Measurements from ENCODE around the gene PIEZO2.

The PIEZO2 gene

GRCh38 chr18:10718809-10719208 is 430.6 kb downstream of the PIEZO2 start:
- no peak for DNase-seq

DNA sequence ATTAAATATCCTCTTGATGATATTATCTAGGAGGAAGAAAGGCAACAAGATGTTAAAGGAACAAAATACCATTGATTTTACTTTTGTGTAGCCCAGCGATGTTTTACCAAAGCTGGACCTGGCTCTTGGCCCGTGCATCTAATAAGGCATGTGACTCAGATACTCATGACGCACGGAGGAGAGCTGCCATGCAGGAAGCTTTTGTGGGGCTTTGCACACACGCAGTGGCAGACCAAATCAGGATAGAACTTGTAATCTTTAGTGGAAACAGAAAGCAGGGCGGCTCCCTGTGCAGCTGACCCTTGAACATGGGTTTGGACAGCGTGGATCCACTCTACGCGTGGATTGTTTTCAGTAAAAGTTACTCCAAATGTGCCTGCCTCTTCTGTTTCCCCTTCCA is 433.6 kb downstream of the PIEZO2 start:
- no peak for DNase-seq

DNA sequence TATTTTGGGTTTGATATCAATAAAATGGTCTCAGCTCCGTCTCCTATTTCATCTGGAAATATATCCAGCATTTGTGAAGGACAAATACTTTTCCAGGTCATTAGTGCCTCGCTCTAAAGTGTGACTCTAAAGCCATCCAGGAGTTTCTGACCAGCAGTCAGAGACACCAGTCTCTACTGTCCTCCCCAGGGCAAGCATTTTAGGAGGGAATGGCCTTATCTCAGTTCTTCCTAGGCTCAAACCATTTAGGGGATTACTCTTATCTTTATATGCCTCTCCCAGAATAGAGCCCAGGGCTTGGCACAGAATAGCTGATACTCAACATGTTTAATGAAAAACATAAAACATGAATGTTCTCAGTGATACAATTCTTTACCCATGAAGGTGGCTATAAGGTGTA is 436.0 kb downstream of the PIEZO2 start:
- no peak for DNase-seq

- DNase-seq = no peak
Measured at GRCh38 chr18:10707294-10707693, 442.1 kb downstream of the PIEZO2 start.

GRCh38 chr18:10705786-10706185 is 443.6 kb downstream of the PIEZO2 start:
- DNase-seq = no peak

DNA sequence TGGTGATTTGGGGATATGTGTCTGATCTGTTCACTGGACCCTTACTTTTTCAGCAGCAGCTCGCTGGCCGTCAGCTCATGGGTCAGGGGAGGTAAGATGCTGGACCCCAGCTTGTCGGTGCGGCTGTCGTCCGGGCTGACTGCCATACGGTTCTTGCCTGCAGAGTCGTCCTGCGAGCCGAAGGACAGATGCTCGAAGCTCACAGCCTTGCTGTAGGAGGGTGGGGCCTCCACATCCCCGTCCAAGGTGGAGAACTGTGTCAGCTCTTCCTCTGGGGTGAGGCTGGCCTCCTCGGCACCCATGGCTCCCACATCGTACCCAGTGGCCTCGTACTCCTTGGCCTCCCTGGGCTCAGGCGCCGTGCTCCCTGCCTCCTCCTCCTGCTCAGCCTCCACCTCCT is 444.1 kb downstream of the PIEZO2 start:
- DNase-seq = no peak

DNA sequence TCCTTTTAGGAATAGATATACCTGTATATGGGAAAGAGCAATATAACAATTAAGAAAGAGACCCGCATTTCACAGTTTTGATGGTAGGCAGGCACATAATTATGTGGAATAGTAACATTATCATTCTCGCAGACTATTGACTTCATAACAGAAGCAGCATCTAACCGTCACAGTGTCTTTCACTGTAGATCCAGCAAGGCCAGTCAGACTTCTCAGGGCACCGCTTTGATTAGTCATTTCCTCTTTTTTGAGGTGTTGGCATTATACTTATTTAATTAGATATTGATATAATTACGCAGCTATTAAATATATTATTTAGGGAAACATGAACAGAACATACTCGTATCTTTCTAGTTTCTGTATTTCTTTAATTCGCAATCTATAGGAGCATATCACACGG is 447.2 kb downstream of the PIEZO2 start:
- DNase-seq = no peak

GRCh38 chr18:10690366-10690765 is 459.0 kb downstream of the PIEZO2 start:
- no peak for DNase-seq

- DNase-seq = no peak
Measured at GRCh38 chr18:10690035-10690329, 459.4 kb downstream of the PIEZO2 start.

DNA sequence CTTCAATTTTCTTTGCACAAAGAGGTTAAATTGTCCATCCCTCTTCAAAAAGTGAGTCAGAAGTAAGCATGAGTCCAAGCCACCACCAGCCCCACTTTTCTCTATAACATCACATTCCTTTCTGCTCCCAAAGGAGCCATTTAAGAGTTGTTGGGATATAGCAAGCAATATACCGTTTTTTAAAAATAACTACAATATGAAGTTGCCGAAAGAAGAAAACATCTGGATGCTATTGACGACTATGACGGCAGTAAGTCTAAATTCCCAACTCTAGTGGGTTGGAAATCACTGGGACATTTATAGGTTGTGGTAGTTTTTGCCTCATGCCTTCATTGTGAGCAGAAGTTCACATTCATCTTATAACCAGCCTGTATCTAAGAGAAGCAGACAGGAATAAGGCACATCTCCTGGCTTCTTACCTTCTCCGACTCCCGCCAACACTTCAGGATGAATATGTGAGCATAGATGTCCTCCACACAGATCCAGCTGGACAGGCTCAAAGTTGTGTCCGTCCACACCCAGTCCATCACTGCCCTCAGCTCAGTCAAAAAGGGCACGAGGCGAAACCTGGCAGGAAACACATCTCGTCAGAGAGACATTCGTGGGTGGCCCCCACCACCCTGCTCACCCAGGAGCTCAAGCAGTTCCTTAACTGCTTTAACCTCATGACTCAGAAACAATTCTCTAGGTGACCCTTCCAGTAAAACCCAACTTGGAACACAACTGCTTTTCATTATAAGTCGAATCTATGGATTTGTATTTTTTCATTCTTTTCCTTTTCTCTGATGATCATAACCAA is 459.9 kb downstream of the PIEZO2 start:
- no peak for DNase-seq

DNA sequence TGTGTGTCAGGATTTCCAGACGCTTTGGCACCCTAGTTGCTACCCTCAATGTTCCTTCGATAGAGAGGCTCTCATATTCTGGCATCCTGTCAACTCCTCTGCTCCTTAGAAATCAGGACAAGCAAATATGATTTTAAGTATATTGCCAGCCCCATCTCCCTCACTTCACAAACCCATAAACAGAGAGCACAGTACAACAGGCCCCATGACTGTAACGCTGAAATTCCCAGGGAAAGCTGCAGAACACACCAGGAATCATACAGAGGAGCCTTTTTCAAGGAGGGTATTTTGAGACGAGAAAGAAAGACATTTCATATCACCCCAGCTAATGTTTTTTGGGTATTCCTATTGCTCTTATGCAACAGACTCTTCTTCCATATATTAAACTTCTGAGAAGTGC is 460.6 kb downstream of the PIEZO2 start:
- no peak for DNase-seq

DNA sequence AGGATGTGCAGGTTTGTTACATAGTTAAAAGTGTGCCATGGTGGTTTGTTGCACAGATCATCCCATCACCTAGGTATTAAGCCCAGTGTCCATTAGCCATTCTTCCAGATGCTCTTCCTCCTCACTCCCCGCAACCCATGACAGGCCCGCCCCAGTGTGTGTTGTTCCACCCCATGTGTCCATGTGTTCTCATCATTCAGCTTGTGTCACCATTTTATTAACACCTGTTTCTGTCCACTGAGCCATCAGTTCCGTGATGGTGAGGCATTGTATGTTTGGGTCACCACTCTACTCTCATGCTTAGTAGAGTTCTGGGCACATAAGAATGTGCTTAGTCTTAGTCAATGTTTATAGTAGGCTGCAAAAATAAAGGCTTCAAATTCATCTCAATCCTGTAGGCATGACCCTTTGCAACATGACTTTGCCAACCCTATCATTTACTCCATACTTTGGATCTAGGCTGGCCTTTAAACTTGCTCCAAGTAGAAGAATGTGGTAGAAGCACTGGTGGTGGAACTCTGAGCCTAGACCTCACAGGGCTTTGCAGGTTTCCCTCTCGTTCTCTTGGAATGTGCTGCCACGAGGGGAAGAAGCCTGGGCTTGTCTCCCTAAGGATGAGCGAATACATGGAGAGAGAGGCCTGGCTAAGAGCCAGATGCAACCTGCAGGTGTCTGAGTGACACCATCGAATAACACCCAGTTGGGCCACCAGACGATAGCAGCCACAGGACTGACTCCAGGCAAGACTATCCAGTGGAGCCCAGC is 462.0 kb downstream of the PIEZO2 start:
- no peak for DNase-seq

- no peak for DNase-seq
Measured at GRCh38 chr18:10686308-10686707, 463.1 kb downstream of the PIEZO2 start.

GRCh38 chr18:10685484-10685883 is 463.9 kb downstream of the PIEZO2 start:
- DNase-seq = no peak

- peak; percentile 5 for DNase-seq
Measured at GRCh38 chr18:10682368-10682714, 467.0 kb downstream of the PIEZO2 start.

DNA sequence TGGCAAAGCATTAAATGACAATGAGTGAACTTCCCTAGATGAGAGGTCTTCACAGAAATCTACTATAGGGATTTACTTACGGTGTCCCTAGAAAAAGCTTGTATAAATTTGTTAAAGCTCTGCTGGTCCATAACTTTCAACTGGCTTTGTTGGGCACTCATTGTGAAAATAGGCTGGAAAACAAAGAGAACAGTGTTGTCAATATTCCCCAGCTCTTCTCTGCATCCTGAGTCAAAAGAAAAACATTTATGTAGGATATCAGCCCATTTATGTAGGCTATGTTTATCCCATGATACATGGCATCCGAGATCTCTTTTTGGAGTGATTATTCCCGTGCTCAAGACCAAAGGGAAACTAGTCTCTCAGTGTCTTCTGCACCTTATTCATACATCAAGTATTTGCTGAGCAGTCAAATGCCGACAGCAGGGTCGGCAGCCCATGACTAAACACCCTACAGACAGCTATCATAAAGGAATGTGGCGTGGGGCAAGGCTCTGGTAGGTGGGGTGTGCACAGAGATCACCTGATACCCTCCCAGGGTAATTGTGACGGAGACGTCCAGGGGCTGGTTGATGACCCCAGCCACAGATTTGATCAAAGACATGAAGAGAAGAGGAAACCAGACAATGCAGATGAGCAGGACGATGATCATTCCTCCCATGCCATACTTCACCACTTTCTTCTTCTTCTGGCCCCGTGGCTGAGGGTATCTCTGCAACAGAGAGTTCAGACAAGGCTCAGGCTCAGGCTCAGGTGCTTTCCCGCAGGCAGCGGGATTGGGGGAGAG is 467.6 kb downstream of the PIEZO2 start:
- no peak for DNase-seq

DNA sequence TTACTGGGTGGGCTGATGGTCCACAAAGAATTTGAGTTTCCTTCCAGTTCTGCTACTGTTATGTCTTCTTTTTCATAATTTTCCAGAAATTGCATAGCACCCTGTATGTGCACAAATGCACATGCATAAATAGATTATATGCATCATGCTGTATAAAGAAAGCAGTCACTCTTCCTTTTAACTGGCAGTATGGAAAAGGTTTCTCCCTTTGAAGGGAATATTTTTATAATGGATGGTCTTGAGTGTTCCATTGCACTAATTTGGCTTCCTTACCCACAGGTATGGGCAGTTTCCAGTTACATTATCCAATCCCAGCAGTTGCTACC is 469.1 kb downstream of the PIEZO2 start:
- no peak for DNase-seq

DNA sequence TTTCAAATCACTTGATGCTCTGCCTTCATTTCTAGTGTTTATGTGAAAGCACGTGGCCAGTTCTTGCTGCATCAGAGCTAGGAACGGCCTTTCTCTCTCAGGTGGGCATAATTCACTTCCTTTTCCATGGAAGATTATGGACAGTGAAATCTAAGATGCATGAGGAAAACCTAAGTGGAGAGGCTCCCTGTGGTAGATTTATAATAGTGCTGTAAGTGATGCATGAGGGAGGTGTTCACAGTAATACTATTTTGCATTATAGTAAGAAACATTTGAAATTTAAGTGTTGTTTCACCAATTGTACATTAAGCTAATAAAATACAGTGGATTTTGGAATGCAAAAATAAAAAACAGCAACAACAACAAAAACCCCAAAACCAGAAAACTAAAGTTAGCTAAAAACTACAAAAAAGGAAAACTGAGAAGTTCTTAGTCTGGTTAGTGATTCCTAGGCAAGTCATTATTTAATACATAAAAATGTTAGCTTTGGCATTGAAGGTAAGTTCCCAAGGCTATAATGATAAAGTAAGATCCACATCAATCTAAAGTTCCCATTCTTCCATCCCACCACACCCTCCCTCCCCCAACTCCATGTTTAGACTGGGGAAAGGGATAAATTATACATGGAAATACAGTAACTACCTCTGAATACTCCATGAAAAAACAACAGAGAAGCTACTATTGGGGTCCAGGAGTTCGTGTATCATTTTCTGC is 469.7 kb downstream of the PIEZO2 start:
- no peak for DNase-seq

DNA sequence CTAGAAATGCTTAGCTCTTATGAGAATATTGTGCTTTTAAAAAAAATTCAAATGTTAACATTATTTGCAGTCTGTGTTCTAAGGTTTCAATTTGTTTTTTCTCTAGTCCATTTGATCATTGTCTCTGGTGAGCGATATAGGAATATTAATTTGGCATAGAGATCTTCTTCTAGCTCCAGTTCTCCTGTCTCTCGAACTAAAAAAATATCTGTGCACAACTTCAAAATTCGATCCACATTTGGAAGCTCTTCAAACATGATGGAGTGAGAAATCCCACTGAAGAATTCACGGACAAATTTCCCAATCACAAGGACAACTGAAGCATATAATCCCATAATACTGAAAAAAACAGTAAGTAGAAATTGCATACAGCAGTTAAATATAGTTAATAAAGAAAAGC is 477.9 kb downstream of the PIEZO2 start:
- DNase-seq = no peak

- no peak for DNase-seq
Measured at GRCh38 chr18:10670856-10671255, 478.5 kb downstream of the PIEZO2 start.

DNA sequence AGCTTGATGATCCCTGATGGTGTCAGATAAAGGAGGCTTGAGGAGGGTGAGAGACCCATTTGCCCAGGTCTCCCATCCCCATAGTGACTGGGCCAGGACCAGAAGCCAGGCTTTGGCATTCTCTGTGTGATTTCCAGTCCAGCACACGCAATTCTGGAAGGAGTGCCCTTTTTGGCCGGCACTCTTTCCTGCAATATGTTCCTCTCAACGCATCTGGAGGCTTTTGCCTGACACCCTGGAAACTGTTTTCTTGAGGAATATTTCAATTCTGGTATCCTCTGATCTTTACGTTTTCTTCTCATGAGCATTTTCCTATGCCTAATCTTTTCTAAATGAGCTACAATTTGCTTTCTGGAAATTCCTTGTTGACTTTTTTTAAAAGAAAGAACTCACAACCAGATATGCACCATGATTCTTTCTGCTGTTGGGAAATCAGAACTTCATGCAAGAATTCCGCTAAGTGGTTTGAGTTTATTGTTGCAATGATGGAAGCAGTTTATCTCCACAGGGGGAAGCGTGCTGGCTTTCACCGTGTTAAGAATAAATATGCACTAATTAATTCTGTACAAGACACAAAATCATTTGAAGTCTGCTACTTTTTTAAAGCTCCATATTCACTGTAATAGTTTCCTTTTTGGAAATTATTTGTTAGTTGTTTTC is 479.8 kb downstream of the PIEZO2 start:
- DNase-seq = no peak

- DNase-seq = no peak
Measured at GRCh38 chr18:10663750-10664149, 485.6 kb downstream of the PIEZO2 start.

DNA sequence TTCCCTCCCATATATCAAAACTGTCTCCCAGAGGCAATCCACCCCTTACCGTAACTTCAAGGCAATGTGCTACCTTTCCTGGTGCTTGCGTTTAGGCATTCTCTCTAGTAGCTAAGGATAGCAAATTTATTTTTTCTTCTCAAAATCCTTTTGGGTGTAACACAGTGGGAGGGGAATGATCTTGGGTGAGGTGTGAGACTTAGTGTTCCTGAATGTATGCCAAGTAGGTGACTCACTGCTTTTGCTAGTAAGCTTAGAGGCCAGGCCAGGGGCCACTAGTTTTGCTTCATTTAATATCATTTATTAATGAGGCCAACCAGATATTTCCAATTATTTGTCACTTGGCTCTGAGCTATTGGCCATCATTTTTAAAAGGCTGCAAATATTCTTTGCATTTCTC is 488.1 kb downstream of the PIEZO2 start:
- no peak for DNase-seq

All from NCI-H82 (cell line).